ENCODE results near the gene JAKMIP3. TPM values are rescaled to one million over a fixed set of nuclear protein-coding genes. Genes with fewer than 3 reads are reported as not detected.
A peak's percentile ranks its signal among the peaks of the same experiment; 100 is the strongest.

The JAKMIP3 gene
- total RNA-seq, 4 donors from 2014 or later, result 0.32 to 1.1 (median 0.51) TPM

- DNase-seq (ENCODE audit: low spot score in 2 of 2), result no peak
- intact Hi-C loops (cut with DNase I; ENCODE audit: low total_unique reads), result loop anchor here (5.0 kb wide), 1 partner anchor 1345 kb away; no protein-coding TSS in a partner anchor
- 74 to 90% methylated on average over 22 to 23 of the region's 23 CpGs for WGBS, 2 donors
- H3K4me3 ChIP-seq (ENCODE audit: low read depth, poor library complexity, severe bottlenecking), result no peak overlapping the region
- TF ChIP-seq, protein P1, sequence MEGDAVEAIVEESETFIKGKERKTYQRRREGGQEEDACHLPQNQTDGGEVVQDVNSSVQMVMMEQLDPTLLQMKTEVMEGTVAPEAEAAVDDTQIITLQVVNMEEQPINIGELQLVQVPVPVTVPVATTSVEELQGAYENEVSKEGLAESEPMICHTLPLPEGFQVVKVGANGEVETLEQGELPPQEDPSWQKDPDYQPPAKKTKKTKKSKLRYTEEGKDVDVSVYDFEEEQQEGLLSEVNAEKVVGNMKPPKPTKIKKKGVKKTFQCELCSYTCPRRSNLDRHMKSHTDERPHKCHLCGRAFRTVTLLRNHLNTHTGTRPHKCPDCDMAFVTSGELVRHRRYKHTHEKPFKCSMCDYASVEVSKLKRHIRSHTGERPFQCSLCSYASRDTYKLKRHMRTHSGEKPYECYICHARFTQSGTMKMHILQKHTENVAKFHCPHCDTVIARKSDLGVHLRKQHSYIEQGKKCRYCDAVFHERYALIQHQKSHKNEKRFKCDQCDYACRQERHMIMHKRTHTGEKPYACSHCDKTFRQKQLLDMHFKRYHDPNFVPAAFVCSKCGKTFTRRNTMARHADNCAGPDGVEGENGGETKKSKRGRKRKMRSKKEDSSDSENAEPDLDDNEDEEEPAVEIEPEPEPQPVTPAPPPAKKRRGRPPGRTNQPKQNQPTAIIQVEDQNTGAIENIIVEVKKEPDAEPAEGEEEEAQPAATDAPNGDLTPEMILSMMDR (IDR thresholded peaks at IDR 0.05), result no peak
- no peak for TF ChIP-seq POLR2A (IDR thresholded peaks at IDR 0.05)
These were observed 36.4 kb downstream of the JAKMIP3 start for GRCh38 chr10:132102071-132102716.

DNA sequence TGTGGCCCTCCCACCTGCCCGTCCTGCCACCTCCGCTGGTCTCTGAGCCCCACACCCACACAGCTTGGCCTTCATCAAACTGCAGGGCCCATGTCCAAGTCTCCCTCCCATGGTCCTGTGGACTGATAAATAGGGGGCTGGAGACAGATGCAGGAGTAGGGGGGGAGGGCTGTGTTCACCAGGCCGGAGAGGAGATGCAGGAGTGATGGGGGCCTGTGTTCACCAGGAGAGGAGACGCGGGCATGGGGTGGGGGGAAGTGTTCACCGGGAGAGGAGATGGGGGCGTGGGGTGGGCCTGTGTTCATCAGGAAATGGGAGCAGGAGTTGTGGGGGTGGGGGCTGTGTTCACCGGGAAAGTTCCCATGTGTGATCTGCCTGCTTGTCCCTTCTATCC, 37.0 kb downstream of the JAKMIP3 start:
- TF ChIP-seq, protein P1 (IDR thresholded peaks at IDR 0.05), result no peak
- TF ChIP-seq POLR2A (IDR thresholded peaks at IDR 0.05), result no peak
- intact Hi-C loops (cut with DNase I; ENCODE audit: low total_unique reads), result loop anchor here (5.0 kb wide), 1 partner anchor 1345 kb away; no protein-coding TSS in a partner anchor
- H3K4me3 ChIP-seq (ENCODE audit: low read depth, poor library complexity, severe bottlenecking), result no peak overlapping the region
- DNase-seq (ENCODE audit: low spot score in 2 of 2), result no peak
- 65 to 82% methylated on average over 8 of the region's 8 CpGs for WGBS, 2 donors

- TF ChIP-seq, protein P1 (IDR thresholded peaks at IDR 0.05), result no peak
- no peak for TF ChIP-seq POLR2A (IDR thresholded peaks at IDR 0.05)
- no peak overlapping the region for H3K4me3 ChIP-seq (ENCODE audit: low read depth, poor library complexity, severe bottlenecking)
- DNase-seq (ENCODE audit: low spot score in 2 of 2), result peak in 1 of 2 donors; percentile 48
- intact Hi-C loops (cut with DNase I; ENCODE audit: low total_unique reads), result loop anchor here (5.0 kb wide), 1 partner anchor 1346 kb away; no protein-coding TSS in a partner anchor
- 68 to 81% methylated on average over 7 of the region's 7 CpGs for WGBS, 2 donors
These were observed 37.6 kb downstream of the JAKMIP3 start for GRCh38 chr10:132103116-132103910.

DNA sequence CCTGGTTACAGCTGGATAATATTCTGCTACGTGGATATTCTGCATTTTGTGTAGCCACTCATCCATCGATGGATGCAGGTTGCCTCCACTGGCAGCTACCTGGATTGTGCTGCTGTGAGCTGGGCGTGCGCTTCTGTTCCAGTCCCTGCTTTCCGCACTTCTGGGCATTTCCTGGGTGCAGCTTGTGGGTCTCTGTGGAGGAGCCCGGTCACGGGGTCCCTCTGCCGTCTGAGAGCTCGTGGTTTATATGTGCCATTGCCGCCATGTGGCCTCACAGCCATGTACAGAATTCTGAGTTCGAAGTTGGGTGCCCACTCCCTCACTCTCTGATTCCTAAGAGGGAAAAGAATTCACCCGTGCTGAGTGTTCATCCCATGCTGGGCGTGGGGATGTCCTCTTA, 38.3 kb downstream of the JAKMIP3 start:
- TF ChIP-seq, protein P1 (IDR thresholded peaks at IDR 0.05), result no peak
- no peak for TF ChIP-seq POLR2A (IDR thresholded peaks at IDR 0.05)
- intact Hi-C loops (cut with DNase I; ENCODE audit: low total_unique reads), result loop anchor here (5.0 kb wide), 1 partner anchor 1347 kb away; no protein-coding TSS in a partner anchor
- WGBS, 2 donors, result 80 to 86% methylated on average over 13 of the region's 13 CpGs
- peak in 1 of 2 donors; percentile 71 for DNase-seq (ENCODE audit: low spot score in 2 of 2)
- H3K4me3 ChIP-seq (ENCODE audit: low read depth, poor library complexity, severe bottlenecking), result no peak overlapping the region

DNA sequence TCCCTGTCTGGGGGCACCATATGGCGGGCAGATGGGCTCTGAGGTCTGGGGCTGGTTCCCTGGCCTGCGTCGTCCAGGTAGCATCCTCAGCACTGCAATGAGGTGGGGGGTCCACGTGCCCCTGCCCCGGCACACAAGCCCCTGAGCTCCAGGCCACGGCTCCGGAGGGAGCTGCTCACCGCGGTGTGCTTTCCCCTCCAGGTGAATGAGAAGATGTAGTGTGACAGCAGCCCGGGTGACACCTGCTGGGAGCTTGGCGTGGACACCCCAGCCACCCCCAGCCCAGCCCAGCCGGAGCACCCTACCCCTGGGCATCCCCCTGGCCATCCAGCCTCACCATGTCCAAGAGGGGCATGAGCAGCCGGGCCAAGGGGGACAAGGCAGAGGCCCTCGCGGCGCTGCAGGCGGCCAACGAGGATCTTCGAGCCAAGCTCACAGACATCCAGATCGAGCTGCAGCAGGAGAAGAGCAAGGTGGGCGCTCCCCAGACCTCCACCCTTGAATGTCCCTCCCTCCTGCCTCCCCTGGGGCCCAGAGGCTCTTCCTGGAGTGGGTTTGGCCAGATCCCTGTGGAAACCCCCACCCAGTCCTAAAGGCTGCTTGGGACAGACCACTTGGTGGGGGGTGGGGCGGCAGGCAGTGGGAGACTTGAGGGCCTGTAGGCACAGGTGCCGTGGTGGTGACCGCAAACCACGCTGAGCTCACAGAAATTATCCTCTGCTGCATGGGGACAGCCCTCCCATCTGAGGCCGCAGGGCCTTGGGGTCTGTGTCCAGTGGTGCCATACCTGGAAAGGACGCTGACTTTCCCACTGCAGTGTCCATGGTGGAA, 38.9 kb downstream of the JAKMIP3 start:
- no peak for TF ChIP-seq POLR2A (IDR thresholded peaks at IDR 0.05)
- TF ChIP-seq, protein P1 (IDR thresholded peaks at IDR 0.05), result no peak
- DNase-seq (ENCODE audit: low spot score in 2 of 2), result peak in 1 of 2 donors; percentile 79
- H3K4me3 ChIP-seq (ENCODE audit: low read depth, poor library complexity, severe bottlenecking), result no peak overlapping the region
- 89 to 92% methylated on average over 17 to 22 of the region's 27 CpGs for WGBS, 2 donors
- intact Hi-C loops (cut with DNase I; ENCODE audit: low total_unique reads), result loop anchor here (5.0 kb wide), 1 partner anchor 1347 kb away; no protein-coding TSS in a partner anchor
